Activated T-helper 9 cell treated with anti-CD3 and anti-CD28 coated beads, Interleukin-2, amount 50 U/mL, for 16 hours (primary cell): ENCODE measurements around the gene ALG14.
"Not testable (repeated sequence)": the region's sequence is repeated elsewhere in the genome, so short reads cannot be mapped to it uniquely, and the experiment has no call there.

Experiments used
- DNase-seq: peaks from one replicate; pipeline ENCODE4 v3.0.0-alpha.2; 2020; ENCODE audit warnings: low read depth

ALG14 gene

GRCh38 chr1:95006681-95007080 is 66.1 kb downstream of the ALG14 start:
- no peak for DNase-seq

- no peak for DNase-seq
These were observed 67.2 kb downstream of the ALG14 start for GRCh38 chr1:95005584-95005983.

GRCh38 chr1:95004013-95004412 is 68.7 kb downstream of the ALG14 start:
- DNase-seq = no peak

GRCh38 chr1:95003433-95003738 is 69.4 kb downstream of the ALG14 start:
- DNase-seq = no peak

- no peak for DNase-seq
These were observed 70.0 kb downstream of the ALG14 start for GRCh38 chr1:95002540-95003432.

GRCh38 chr1:95002164-95002539 is 70.6 kb downstream of the ALG14 start:
- DNase-seq = no peak

GRCh38 chr1:94999456-95000131 is 73.2 kb downstream of the ALG14 start:
- DNase-seq = no peak

DNA sequence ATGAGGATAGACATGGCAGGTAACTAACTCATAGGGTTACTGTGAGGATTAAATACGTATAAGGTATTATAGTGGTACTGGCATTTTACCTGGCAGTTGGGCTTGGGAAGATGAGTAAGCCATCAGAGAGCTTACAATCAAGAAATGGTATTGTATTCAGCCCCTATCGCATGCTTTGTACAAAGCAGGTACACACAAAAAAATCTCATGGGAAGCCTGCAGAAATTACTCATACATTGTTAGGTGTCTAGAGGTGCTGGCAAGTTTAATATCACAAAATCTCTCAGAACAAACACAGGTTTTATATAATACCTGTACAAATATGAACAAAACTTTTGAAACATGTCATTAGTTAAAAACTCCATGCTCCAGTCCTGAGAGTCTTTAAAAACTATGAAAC is 74.0 kb downstream of the ALG14 start:
- DNase-seq = no peak

GRCh38 chr1:94998114-94998513 is 74.6 kb downstream of the ALG14 start:
- DNase-seq = no peak

- DNase-seq = not testable (repeated sequence)
These were observed 77.2 kb downstream of the ALG14 start for GRCh38 chr1:94995536-94995935.

DNA sequence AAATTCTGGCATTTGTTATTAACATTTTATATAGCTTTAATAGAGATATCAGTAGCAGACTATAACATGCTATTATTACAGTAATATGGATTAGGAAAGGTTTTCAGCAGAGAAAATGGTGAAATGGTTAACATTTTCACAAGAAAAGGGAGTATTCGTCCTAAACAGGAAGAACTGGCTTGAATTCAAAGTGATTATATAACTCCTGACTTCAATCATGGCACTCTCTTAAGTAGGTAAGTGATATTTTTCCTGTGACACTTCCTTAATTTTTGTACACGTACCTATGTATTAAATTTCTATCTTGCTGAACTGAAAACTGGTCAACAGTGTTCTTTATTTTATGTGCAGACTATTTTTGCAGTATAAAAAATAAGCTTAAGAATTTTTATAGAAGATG is 77.9 kb downstream of the ALG14 start:
- no peak for DNase-seq

- no peak for DNase-seq
These were observed 78.7 kb downstream of the ALG14 start for GRCh38 chr1:94993931-94994645.

DNA sequence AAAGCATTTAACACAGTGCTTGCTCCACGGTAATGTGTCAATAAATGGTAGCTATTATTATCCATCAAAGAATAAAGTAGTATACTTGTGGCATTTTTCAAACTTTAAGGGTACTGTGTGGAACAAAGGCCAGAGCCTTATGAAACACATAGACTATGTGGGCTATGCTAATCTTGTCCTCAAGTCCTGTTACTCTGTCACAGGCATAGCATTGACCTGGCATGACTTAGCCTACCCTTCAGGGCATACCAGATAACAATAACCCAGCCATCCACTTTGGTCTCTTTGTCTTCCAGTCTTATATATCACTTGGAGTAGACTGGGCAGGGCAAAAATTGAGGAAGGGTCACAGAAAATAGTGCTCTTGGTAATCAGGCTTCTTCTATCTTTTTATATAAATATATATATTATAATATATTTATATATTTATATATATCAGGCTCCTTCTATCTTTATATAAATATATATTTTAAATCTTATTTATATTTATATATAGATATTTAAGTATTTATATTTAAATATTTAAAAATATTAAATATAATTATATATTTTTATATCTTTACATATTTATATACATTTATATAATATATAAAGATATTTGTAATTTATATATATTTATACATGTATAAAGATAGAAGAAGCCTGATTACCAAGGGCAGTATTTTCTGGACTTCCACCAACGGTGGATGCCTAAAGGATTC is 79.7 kb downstream of the ALG14 start:
- DNase-seq = no peak

DNA sequence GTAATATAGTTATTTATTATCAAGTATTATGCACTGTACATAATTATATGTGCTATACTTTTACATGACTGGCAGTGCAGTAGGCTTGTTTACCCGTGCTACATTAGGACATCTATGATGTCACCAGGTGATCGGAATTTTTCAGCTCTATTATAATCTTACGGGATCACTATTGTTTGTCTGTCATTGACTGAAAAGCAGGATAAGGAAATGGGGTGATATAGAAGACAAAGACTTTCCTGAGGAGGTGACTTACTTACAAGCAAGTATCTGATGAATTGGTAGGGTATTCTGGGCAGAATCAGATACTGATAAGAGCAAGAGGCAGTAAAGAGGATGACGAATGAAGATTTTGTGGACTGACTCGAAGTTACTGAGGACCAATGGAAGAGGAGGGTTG is 80.6 kb downstream of the ALG14 start:
- no peak for DNase-seq

GRCh38 chr1:94989911-94990473 is 82.8 kb downstream of the ALG14 start:
- no peak for DNase-seq

DNA sequence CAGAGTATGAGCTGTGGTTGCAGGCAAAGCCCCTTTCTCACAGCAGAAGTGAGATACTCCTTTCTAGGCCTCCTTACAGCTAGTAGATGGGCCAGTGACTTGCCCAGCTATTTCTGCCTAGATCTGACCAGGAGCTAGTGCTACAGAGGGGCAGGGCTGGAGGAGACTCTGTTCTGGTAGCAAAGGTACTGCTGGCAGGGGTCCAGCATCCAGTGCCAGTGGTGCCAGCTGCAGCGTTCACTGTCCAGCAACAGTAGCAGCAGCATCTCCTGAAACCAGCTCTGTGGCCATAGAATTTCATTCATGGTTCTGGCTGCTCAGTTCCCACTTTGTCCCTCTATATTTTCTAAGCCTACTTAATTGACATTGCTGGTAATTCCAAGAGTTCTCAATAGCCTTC is 83.4 kb downstream of the ALG14 start:
- no peak for DNase-seq

DNA sequence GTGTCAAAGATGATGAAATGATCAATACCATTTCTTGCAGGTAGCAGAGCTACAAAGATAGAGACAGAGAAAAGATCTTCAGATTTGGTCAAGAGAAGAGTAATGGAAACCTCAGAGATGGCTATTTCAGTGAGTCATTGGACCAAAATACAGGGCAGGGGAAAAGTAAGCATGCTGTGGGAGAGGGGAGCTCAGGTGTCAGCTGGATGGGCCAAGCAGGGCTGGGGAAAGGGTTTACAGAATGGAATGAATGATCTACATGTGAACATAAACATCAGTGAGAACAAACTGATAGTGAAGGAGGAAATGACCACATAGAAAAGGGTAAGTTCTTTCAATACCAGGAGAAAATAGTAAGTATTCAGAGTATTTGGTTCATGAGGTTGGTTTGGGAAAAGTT is 84.4 kb downstream of the ALG14 start:
- DNase-seq = no peak

GRCh38 chr1:94986783-94987182 is 86.0 kb downstream of the ALG14 start:
- DNase-seq = no peak

DNA sequence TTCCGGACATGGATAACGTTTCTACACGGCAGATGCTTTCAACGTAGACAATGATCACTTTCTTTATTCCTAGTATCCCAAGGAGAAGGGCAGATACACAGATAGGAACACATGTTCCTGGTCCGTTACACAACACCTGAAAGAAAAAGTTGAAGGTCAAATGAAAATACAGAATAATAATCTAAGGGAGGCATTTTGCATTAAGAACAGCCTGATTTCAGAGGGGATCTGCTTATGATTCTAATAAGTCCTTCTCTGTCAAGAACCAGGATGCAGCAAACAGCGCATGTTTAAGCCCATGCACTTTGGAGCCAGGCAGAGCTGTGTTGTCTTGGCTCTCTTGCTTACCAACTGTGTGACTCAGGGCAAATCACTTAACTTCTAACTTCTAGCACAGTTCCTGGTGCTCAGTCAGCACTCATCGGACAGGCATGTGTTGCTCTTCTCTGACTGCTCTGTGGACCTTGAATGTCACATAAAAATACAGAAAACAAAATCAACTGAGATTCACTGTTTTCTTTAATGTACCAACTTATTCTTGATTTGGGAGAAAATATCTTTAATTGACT is 89.5 kb downstream of the ALG14 start:
- no peak for DNase-seq

DNA sequence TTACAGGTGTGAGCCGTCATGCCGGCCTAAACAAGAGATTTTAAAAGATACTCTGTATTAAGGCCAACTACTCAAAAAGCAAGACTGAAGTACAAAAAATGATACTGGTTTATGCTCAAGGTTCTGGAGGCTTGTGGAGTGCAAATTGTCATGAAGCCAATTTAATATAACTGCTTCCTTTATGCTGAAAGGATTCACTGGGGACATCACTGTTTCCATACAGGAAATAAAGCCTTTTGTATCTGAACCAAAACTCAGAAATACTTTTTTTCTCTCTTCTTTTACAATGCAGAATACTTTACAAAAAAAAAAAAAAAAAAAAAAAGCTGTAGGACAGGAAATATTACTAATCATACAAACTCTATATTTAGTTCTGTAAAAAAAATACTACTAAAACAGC is 90.4 kb downstream of the ALG14 start:
- DNase-seq = no peak

- DNase-seq = no peak
These were observed 91.2 kb downstream of the ALG14 start for GRCh38 chr1:94981575-94981973.
